Activated T-helper 2 cell treated with anti-CD3 and anti-CD28 coated beads, Interferon-gamma antibody, Interleukin-2, Interleukin-4, amounts not matched to agents 10 μg/mL and 5 μg/mL and 100 μg/mL, durations not matched to agents 14 hours and 24 hours and 36 hours (primary cell): ENCODE results near the gene RBM17. TPM values are rescaled to one million over a fixed set of nuclear protein-coding genes. Genes with fewer than 3 reads are reported as not detected.
"Not testable (repeated sequence)": the region's sequence is repeated elsewhere in the genome, so short reads cannot be mapped to it uniquely, and the experiment has no call there.

Experiments used
- DNase-seq: peaks from one replicate; pipeline ENCODE4 v3.0.0; 2021; ENCODE audit warnings: low spot score
- H3K27ac Mint-ChIP-seq: one replicate; pipeline ENCODE4 v1.8.0; 2021; ENCODE audit warnings: mixed read lengths
- H3K27me3 Mint-ChIP-seq: one replicate; pipeline ENCODE4 v1.8.0; 2021; ENCODE audit warnings: low read depth, mixed read lengths
- H3K36me3 Mint-ChIP-seq: one replicate; pipeline ENCODE4 v1.8.0; 2021; ENCODE audit warnings: low read depth, mixed read lengths
- H3K4me1 Mint-ChIP-seq: one replicate; pipeline ENCODE4 v1.8.0; 2021; ENCODE audit warnings: low read depth, mixed read lengths
- H3K4me3 Mint-ChIP-seq: one replicate; pipeline ENCODE4 v1.8.0; 2021; ENCODE audit warnings: low read depth, mild to moderate bottlenecking, moderate library complexity, mixed read lengths
- H3K9me3 Mint-ChIP-seq: one replicate; pipeline ENCODE4 v1.8.0; 2021; ENCODE audit warnings: mixed read lengths
- intact Hi-C: fragments of 100-400 bp; cut with micrococcal nuclease; formaldehyde crosslinking; loops from one replicate; pipeline ENCODE4 v1.15.1; 2023
- total RNA-seq: library from RNA; stranded (reverse); gene quantifications from 2 replicates; pipeline ENCODE4 v1.2.3, GENCODE V29; 2022

Gene RBM17
- total RNA-seq, 1 donor from 2014 or later = 266 TPM

DNA sequence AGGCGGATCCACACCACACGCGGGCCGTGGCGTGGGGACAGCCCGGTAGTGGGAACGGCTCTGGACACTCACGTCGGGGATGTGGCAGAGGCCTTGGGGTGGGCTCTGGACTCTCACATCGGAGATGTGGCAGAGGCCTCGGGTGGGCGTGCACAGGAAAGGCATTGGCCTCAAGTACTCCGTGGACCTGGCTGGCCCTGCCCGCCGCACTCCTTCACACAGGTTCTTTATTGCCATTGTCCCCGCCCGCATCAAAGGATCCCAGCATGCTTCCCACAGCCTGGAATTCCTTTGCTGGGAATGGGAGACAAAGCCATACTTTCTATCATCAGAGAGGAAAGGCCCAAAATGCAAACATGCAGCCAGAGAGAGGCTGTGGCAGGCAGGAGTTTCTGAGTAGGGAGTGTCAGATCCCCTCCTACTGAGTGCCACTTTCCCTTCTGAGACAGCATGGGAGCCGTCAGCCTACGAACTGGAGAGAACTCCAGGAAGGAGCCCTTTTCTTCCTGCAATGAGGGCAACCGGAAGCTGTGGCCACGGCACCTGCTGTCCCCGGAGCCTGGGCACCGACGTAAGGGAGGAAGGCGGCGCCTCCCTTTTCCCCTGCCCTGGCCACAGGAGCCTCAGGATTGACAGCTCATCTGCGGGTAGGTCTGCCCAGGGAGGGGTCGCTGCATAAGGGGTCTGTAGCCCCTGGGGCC, 51.5 kb downstream of the RBM17 start:
- peaks cover 67% of the 10 kb centered on the region for H3K4me1 Mint-ChIP-seq
- intact Hi-C loops = loop anchor here (2.0 to 5.0 kb wide), 3 partner anchors 51 to 132 kb away; partner anchors contain the start of gene RBM17

DNA sequence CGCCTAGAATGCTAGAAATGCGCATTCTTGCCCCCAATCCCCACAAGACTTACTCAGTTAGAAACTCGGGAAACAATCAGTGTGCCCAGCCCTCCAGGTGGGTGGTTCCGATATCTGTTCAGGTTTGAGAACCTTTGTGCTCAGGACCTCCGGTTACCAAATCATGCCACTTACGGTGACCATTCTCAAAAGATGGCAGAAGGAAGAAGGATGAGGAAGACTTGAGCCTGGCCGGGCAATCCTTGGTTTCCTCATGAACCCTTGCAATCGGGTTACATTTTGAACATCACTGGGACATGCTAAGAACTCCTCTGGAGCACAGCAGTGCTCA, 52.1 kb downstream of the RBM17 start:
- Mint-ChIP-seq H3K27me3 (peaks cover 6% of the 10 kb centered on the region), H3K4me1 (peaks cover 64% of the 10 kb centered on the region), H3K27ac (peak overlapping the region; percentile 76), H3K36me3 (peaks cover 7% of the 10 kb centered on the region), H3K4me3 (peak overlapping the region; percentile 53), H3K9me3 (no peaks in the 10 kb centered on the region)
- intact Hi-C loops = loop anchor here (1.0 to 5.0 kb wide), 6 partner anchors 11 to 265 kb away; partner anchors contain the start of gene RBM17
- no peak for DNase-seq

More for the DNA sequence above, 51.5 kb downstream of the RBM17 start:
- Mint-ChIP-seq H3K9me3 (no peaks in the 10 kb centered on the region), H3K4me3 (peak overlapping the region; percentile 53), H3K27me3 (peaks cover 8% of the 10 kb centered on the region), H3K36me3 (peaks cover 3% of the 10 kb centered on the region), H3K27ac (peak overlapping the region; percentile 76)
- peak; percentile 34 for DNase-seq

DNA sequence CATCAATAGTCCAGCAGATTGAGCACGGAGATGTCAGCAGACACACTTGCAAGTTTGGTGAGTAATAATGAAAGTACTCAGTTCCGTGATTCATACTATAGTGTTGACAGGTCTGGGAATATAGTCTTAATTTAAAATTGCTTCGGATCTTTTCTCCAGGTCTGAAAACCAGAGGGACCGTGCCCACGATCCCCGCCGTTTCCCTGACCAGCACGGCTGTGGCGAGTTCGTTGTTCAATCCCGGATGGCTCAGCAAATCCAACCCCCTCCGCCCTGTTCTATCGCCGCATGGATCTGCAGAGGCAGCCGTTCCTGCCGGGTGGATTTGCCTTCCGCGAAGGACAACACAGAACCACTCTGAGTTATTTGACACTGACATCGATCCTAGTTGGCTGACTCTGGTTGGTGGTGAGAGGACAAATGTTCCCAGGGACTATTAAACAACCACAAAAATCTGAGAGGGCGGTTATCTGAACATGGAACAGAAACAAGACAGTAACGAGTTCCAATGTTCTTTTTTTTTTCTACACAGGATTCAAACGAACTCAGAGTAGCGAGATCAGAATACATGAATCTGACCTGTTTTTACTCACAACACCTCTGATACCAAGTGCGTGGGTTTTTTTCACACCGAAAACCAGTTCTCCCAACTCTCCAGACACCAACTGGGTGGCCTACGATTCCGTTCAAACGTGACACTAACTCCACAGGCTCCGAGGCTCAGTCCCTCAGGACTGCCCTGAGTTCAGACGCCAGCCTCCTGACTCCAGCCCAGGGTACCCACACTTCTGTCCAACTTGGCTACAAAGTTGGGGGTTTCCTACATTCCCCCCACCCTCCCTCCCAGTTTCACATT, 52.7 kb downstream of the RBM17 start:
- intact Hi-C loops = loop anchor here (1.0 to 5.0 kb wide), 6 partner anchors 11 to 265 kb away; partner anchors contain the start of gene RBM17
- Mint-ChIP-seq H3K36me3 (peaks cover 11% of the 10 kb centered on the region), H3K27ac (peak overlapping the region; percentile 76), H3K27me3 (peaks cover 6% of the 10 kb centered on the region), H3K4me1 (peaks cover 64% of the 10 kb centered on the region), H3K4me3 (peak overlapping the region; percentile 53), H3K9me3 (no peaks in the 10 kb centered on the region)
- DNase-seq = no peak

DNA sequence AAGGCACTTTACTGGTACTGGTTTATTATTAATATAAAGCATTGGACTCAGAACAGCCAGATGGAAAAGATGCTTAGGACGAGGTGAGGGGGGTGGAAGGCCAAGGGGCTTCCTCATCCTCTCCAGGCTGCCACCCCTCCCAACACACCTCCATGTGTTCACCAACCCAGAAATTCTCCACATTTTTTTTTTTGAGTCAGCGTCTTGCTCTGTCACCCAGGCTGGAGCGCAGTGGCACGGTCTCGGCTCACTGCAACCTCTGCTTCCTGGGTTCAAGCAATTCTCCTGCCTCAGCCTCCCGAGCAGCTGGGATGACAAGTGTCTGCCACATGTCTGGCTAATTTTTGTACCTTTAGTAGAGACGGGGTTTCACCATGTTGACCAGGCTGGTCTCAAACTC, 53.4 kb downstream of the RBM17 start:
- peaks cover 62% of the 10 kb centered on the region for H3K4me1 Mint-ChIP-seq
- intact Hi-C loops = loop anchor here (5.0 kb wide), 1 partner anchor 130 kb away; no protein-coding TSS in a partner anchor
- peak overlapping the region; percentile 28 for H3K27ac Mint-ChIP-seq
- not testable (repeated sequence) for H3K27me3 Mint-ChIP-seq, H3K9me3 Mint-ChIP-seq, DNase-seq, H3K4me3 Mint-ChIP-seq
- peaks cover 18% of the 10 kb centered on the region for H3K36me3 Mint-ChIP-seq

DNA sequence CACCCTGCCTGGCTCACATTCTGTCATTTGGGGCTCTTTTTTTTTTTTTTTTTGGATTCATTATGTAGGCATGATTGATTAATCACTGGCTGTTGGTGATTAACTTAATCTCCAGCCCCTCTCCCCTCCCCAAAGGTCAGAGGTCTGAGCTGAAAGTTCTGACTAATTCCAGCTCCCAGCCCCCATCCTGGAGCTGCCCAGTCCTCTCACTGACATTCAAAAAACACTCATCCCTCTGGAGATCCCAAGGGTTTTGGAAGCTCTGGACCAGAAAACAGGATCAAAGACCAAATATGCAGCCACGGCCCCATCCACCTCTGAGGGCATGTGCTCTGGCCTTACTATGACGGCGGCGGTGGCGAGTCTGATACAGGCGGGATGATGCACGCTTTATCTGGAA, 53.8 kb downstream of the RBM17 start:
- no peaks in the 10 kb centered on the region for H3K9me3 Mint-ChIP-seq
- H3K27me3 Mint-ChIP-seq = peaks cover 6% of the 10 kb centered on the region
- H3K36me3 Mint-ChIP-seq = peaks cover 23% of the 10 kb centered on the region
- intact Hi-C loops = loop anchor here (5.0 kb wide), 1 partner anchor 130 kb away; no protein-coding TSS in a partner anchor
- no peak for DNase-seq
- no peak overlapping the region for H3K27ac Mint-ChIP-seq
- H3K4me3 Mint-ChIP-seq = no peak overlapping the region
- H3K4me1 Mint-ChIP-seq = peaks cover 66% of the 10 kb centered on the region

DNA sequence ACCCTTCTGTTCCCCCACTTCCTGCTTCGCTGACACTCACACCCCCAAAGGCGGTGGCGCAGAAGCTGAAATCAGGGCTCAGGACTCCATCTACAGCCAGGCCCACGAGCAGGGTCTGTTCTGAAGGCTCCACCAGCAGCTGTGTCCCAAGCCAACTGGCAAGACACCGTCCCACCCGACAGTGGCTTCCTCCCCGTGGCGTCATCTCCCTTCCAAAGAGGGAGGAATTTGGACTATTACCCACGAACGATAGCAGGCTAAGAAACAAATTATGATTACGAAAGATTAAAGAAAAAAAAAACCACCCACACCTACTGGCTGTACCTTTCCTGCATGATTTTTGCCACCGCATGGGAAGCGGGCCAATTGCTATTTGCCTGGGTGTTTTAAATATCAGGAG, 54.3 kb downstream of the RBM17 start:
- Mint-ChIP-seq H3K27ac (no peak overlapping the region), H3K36me3 (peaks cover 25% of the 10 kb centered on the region), H3K9me3 (no peaks in the 10 kb centered on the region), H3K4me1 (peaks cover 70% of the 10 kb centered on the region), H3K4me3 (peak overlapping the region; percentile 33), H3K27me3 (peaks cover 6% of the 10 kb centered on the region)
- DNase-seq = no peak
- intact Hi-C loops = loop anchor here (5.0 kb wide), 1 partner anchor 129 kb away; no protein-coding TSS in a partner anchor

DNA sequence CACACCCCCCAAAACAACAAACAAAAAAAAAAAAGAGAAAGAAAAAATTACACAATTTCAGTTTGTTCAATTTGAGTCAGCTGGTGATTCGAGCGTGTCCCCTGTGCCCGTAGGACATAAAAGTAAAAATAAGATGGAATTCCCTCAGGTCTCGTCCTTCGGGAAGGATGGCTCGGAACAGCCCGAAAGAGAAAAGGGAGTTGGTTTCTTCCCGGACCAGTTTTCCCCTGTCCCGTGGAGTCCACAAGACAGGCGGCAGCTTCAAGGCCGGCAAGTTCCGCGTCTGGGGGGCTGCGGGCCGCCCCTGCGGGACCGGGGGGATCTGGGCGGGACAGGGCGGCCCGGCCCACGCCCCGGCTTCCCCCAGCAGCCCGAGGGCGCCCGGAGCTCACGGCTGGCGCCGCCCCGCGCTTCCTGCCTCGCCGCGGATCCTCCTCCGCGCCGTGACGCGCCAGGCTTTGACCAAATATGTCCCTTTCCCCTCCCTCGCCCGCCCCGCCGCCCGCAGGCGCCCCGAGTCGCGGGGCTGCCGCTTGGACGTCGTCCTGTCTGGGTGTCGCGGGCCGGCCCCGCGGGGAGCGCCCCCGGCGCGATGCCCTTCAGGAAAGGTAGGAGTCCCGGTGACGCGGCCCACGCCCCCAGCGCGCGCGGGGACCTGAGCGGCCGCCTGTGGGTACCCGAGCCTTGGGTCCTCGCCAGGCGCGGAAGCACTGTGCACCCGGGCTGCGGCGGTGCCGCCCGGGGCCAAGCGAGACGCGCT, 55.8 kb downstream of the RBM17 start:
- Mint-ChIP-seq H3K27me3 (no peaks in the 10 kb centered on the region), H3K4me1 (peaks cover 72% of the 10 kb centered on the region)

DNA sequence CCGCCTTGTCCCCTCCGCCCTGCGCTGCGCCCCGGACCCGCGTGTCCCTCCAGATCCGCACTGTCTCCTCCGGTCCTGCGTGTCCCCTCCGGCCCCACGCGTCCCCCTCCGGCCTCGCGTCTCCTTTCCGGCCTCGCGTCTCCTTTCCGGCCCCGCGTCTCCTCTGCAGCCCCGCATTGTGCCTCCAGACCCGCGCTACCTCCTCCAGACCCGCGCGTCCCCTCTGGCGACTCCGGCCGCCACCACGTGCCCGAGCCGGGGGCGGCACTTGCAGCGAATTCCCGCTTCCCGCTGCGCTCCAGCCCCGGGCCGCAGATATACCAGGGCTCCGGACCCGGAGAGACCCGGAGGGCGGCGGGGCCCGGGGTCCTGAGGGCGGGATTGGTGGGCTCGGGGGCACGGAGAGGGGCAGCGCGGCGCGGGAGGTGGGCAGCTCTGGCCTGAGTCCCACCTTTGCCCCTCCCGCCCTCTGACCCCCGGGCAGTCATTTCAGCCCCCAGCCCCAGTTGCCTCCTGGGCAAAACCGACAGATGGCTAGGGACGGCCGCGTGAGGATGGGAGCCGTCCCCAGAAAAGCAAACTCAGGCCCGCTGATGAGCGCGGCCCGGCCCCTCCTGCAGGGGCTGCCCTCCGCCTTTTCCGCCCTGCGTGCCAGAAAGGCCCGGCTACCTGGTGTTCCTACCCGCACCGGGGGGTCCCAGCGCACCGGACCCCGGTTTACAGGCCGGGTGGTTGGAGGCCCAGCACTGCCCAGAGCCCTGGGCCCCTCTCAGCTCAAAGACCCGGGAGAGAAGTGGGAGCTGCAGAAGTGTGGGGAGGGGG, 56.5 kb downstream of the RBM17 start:
- Mint-ChIP-seq H3K36me3 (peaks cover 43% of the 10 kb centered on the region), H3K9me3 (no peaks in the 10 kb centered on the region), H3K27me3 (no peaks in the 10 kb centered on the region), H3K4me3 (peak overlapping the region; percentile 81), H3K4me1 (peaks cover 68% of the 10 kb centered on the region), H3K27ac (peak overlapping the region; percentile 33)
- DNase-seq = no peak
- intact Hi-C loops = loop anchor here (2.0 kb wide), 1 partner anchor 17 kb away; no protein-coding TSS in a partner anchor

More for the DNA sequence above, 55.8 kb downstream of the RBM17 start:
- Mint-ChIP-seq H3K4me3 (peak overlapping the region; percentile 84), H3K9me3 (no peaks in the 10 kb centered on the region), H3K27ac (peak overlapping the region; percentile 80), H3K36me3 (peaks cover 36% of the 10 kb centered on the region)
- intact Hi-C loops = loop anchor here (2.0 to 5.0 kb wide), 2 partner anchors 18 to 128 kb away; no protein-coding TSS in a partner anchor
- DNase-seq = peak; percentile 86

DNA sequence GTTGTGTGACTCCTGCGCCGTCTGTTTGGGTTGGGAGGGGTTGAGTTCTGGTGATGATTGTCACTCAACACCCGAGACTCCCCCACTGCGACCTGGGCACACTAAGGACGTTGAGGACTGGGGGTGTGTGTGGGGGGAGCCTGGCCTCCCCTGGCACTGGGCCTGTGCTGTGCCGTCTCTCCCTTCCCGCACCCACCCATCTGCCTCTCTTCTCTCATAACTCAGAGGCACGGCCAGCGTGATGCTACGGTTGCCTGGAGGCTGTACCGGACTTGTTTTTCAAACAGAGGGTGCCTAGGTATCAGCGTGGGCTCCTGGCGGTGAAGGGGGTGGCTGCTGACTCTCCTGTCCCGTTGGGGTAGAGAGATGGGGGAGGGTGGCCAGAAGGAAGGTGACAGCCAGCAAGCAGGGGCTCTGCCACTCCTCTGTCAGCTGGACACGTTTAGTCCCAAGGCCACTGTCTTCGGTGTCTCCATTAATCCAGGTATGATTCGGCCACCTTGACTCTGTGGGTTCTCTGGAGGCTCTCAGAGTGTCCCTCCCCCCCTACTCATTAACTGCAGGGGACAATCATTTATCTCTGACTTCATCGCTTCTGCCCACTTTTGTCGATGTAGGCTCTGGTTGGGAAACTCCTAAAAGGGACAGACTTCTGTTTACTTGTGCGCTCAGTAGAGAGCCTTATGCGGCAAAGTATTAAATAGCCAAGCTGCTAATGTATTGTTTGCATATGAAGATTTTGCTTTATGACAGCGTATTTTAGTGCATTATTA, 57.4 kb downstream of the RBM17 start:
- H3K27me3 Mint-ChIP-seq = no peaks in the 10 kb centered on the region
- no peaks in the 10 kb centered on the region for H3K9me3 Mint-ChIP-seq
- peaks cover 67% of the 10 kb centered on the region for H3K4me1 Mint-ChIP-seq
- intact Hi-C loops = no loop called here
- peaks cover 49% of the 10 kb centered on the region for H3K36me3 Mint-ChIP-seq
- H3K27ac Mint-ChIP-seq = peak overlapping the region; percentile 6
- DNase-seq = no peak
- H3K4me3 Mint-ChIP-seq = peak overlapping the region; percentile 81

DNA sequence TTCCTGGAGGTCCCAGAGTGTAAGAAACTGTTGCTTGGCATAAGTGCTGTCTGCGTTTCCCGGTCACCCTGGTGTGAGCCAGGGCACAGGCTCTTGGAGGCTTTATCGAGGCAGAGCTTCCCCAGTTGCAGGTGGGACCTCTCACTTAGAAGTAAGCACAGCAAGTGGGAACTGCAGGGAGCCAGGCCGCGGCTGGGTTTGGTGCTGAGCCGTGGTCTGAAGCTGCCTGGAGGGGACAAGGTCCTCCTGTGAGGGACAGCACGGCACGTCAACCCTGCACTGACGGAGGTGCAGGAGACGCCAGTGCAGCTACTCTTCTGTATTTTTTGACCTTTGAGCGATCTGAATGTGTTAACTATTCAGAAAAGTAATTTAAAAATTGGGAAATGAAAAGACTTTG, 58.1 kb downstream of the RBM17 start:
- Mint-ChIP-seq H3K27me3 (no peaks in the 10 kb centered on the region), H3K27ac (no peak overlapping the region), H3K4me3 (peak overlapping the region; percentile 81), H3K9me3 (no peaks in the 10 kb centered on the region), H3K4me1 (peaks cover 65% of the 10 kb centered on the region), H3K36me3 (peaks cover 52% of the 10 kb centered on the region)
- intact Hi-C loops = no loop called here
- no peak for DNase-seq

DNA sequence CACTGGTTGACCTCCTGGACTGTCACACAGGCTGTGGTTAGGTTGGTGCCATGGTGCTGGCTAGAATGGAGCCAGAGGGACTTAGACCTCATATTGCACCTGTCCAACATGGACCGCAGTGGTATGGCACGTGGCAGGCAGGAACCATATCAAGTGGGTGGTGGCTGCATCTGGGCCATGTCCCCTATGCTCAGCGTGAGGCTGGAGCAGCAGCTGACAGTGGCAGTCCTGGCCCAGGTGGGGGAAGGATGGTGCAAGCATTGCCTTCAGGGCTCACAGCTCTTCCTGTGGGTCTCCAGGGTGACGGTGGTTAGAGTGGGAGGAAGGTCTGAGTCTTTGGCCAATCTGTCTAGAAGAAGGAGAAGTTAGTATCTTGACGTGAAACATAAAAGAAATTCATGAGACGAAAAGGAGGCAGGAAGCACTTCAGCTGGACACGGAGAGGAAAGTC, 59.4 kb downstream of the RBM17 start:
- peaks cover 57% of the 10 kb centered on the region for H3K36me3 Mint-ChIP-seq
- H3K27me3 Mint-ChIP-seq = no peaks in the 10 kb centered on the region
- H3K9me3 Mint-ChIP-seq = no peaks in the 10 kb centered on the region
- H3K27ac Mint-ChIP-seq = peak overlapping the region; percentile 10
- peaks cover 56% of the 10 kb centered on the region for H3K4me1 Mint-ChIP-seq
- no peak for DNase-seq
- intact Hi-C loops = no loop called here
- peak overlapping the region; percentile 1 for H3K4me3 Mint-ChIP-seq
